Right atrium auricular region (tissue), 2 donors: ENCODE data around the gene FNDC1. TPM values are rescaled to one million over a fixed set of nuclear protein-coding genes. Genes with fewer than 3 reads are reported as not detected.

Experiments
- DNase-seq: peaks from one replicate; pipeline ENCODE4 v3.0.0-alpha.2; 2019; ENCODE audit warnings: low spot score
- H3K27ac ChIP-seq, 2 donors: fragments of 200-600 bp; sonication (generic); 1 replicate in 1 of 2; 2 replicates in 1 of 2; pipeline ENCODE4 v1.5.1; 2016 to 2019
- H3K27me3 ChIP-seq, 2 donors: fragments of 200-600 bp; sonication (generic); one replicate each; pipeline versions ENCODE4 v1.5.1 to v1.6.0; 2017 to 2019
- H3K36me3 ChIP-seq: fragments of 200-600 bp; sonication (generic); one replicate; pipeline ENCODE4 v1.5.1; 2016
- H3K4me1 ChIP-seq, 2 donors: fragments of 200-600 bp; sonication (generic); one replicate each; pipeline versions ENCODE4 v1.5.1 to v1.6.0; 2017 to 2019
- H3K4me3 ChIP-seq, 2 donors: fragments of 200-600 bp; sonication (generic); 1 replicate in 1 of 2; 2 replicates in 1 of 2; pipeline ENCODE4 v1.5.1; 2017 to 2019; ENCODE audit warnings: mild to moderate bottlenecking in 1 of 2, moderate library complexity in 1 of 2
- H3K9me3 ChIP-seq, 2 donors: fragments of 200-600 bp; sonication (generic); one replicate each; pipeline ENCODE4 v1.5.1; 2019
- total RNA-seq, 2 donors: library from RNA; depleted of rRNA; stranded (reverse); fragments of >200 nt; gene quantifications; one replicate each; pipeline ENCODE4 v1.1.0, GENCODE V29; 2016
- TF ChIP-seq, protein P1 (sequence below), 2 donors: fragments of 200-600 bp; sonication (generic); IDR thresholded peaks; one replicate each; pipeline ENCODE4 v1.5.1; 2019; ENCODE audit warnings: antibody characterized with exemption in 2 of 2

Gene FNDC1
- total RNA-seq, 2 donors from 2014 or later = 0.16 to 1.8 TPM

DNA sequence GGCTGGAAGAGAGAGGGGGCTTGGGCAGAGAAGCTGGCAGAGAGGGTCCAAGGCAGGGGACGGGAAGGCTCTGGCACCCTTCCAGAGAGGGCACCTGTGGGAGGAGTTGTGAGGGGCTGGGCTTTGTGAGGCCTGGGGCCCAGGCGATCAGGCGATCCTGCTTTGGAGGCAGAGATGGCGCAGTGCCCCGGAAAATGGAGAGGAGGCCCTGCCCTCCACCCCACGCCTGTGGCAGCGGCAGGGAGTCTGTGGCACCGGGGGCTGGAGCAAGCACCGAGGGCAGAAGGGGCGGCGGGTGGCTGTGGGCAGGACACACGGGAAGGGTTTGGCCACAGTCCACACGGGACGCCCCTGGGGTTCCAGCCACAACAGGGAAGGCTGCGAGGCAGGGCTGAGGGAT is 36.5 kb upstream of the FNDC1 start:
- H3K27me3 ChIP-seq = no peaks in the 10 kb centered on the region
- H3K4me3 ChIP-seq = no peak overlapping the region
- H3K4me1 ChIP-seq = no peaks in the 10 kb centered on the region
- no peak overlapping the region for H3K27ac ChIP-seq
- DNase-seq = no peak
- TF ChIP-seq, protein P1, sequence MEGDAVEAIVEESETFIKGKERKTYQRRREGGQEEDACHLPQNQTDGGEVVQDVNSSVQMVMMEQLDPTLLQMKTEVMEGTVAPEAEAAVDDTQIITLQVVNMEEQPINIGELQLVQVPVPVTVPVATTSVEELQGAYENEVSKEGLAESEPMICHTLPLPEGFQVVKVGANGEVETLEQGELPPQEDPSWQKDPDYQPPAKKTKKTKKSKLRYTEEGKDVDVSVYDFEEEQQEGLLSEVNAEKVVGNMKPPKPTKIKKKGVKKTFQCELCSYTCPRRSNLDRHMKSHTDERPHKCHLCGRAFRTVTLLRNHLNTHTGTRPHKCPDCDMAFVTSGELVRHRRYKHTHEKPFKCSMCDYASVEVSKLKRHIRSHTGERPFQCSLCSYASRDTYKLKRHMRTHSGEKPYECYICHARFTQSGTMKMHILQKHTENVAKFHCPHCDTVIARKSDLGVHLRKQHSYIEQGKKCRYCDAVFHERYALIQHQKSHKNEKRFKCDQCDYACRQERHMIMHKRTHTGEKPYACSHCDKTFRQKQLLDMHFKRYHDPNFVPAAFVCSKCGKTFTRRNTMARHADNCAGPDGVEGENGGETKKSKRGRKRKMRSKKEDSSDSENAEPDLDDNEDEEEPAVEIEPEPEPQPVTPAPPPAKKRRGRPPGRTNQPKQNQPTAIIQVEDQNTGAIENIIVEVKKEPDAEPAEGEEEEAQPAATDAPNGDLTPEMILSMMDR (IDR thresholded peaks at IDR 0.05) = no peak
- no peaks in the 10 kb centered on the region for H3K9me3 ChIP-seq
- H3K36me3 ChIP-seq = no peaks in the 10 kb centered on the region

DNA sequence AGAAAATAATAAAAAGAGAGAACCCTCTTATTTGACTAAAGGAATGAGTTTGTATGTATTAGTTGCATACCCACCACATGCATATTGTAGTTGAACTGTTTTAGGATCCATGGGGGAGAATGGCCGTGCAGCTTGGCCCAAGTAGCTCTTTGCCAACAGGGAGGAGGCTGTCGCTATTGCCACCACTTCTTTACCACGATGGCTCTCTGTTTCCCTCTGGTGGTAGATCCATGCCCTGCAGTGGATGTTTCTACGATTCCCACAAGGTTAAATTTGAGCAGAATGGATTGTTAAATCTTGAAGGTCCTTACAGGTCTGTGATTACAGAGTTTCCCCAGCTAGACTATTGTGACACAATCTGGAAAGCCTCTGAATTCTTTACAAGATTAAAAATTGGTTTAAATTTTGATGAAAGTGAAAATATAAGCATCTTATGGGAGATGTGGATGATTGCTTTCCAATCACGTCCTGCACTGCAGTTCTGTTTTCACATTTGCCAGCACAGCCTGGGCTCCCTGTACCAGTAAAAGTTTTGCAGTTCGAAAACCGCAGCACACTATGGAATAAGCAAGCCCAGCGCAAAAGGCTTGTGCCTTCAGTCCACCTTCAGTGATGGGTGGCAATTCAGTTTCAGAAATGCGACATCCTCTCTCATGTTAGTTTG is 34.4 kb upstream of the FNDC1 start:
- Histone ChIP-seq H3K4me1 (no peaks in the 10 kb centered on the region), H3K4me3 (no peak overlapping the region), H3K27me3 (no peaks in the 10 kb centered on the region), H3K9me3 (no peaks in the 10 kb centered on the region), H3K27ac (no peak overlapping the region), H3K36me3 (no peaks in the 10 kb centered on the region)
- DNase-seq = peak; percentile 70
- TF ChIP-seq, protein P1 (IDR thresholded peaks at IDR 0.05) = peak; percentile 87 to 94

DNA sequence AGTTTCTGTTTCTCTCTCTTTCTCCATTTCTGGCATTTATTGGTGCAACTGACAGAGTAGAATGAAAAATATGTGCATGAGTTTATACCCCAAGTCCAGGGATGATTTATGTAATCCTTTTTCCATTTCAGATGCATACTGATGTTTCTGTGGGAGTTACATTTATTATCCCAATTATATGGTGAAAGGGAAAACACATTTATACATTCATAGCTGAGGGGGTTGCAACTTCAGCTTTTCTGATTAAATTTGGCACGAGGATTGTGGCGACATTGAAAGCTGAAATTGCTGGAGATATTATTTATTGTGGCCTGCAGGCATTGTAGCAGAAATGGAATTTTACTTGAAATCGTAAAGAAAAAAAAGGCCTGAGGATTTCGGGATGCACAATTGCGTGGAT is 31.5 kb upstream of the FNDC1 start:
- TF ChIP-seq, protein P1 (IDR thresholded peaks at IDR 0.05) = no peak
- DNase-seq = no peak
- Histone ChIP-seq H3K4me1 (no peaks in the 10 kb centered on the region), H3K27ac (no peak overlapping the region), H3K4me3 (no peak overlapping the region), H3K36me3 (no peaks in the 10 kb centered on the region), H3K9me3 (no peaks in the 10 kb centered on the region), H3K27me3 (no peaks in the 10 kb centered on the region)

DNA sequence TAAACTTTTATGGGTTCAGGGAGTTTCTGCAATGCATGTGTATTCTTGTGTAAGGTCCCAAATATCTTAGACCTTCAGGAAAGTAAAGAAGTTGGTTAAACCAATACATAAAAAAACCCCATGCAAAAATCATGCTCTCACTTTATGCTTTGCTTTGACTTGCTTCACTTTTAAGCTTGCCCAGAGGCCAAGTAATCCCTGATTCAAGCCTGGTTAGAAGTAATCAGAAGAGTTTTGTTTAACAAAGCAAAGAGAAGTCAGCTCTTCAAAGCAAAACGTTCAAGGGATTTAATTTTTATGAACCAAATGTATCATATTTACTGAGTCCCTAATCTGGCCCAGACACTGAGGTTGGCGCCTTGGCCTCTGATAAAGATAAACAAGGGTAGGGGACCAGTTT is 26.7 kb upstream of the FNDC1 start:
- no peak overlapping the region for H3K4me3 ChIP-seq
- H3K9me3 ChIP-seq = no peaks in the 10 kb centered on the region
- TF ChIP-seq, protein P1 (IDR thresholded peaks at IDR 0.05) = no peak
- no peaks in the 10 kb centered on the region for H3K27me3 ChIP-seq
- no peaks in the 10 kb centered on the region for H3K4me1 ChIP-seq
- H3K36me3 ChIP-seq = no peaks in the 10 kb centered on the region
- no peak for DNase-seq
- H3K27ac ChIP-seq = no peak overlapping the region

DNA sequence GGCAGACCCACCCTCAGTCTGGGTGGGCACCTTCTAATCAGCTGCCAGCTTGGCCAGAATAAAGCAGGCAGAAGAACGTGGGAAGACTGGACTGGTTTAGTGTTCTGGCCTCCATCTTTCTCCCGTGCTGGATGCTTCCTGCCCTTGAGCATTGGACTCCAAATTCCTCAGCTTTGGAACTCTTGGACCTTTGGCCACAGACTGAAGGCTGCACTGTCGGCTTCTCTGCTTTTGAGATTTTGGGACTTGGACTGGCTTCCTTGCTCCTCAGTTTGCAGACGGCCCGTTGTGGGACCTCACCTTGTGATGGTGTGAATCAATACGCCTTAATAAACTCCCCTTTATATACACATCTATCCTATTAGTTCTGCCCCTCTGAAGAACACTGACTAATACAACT is 20.6 kb upstream of the FNDC1 start:
- Histone ChIP-seq H3K36me3 (no peaks in the 10 kb centered on the region), H3K4me3 (no peak overlapping the region), H3K9me3 (no peaks in the 10 kb centered on the region), H3K27ac (no peak overlapping the region), H3K4me1 (no peaks in the 10 kb centered on the region), H3K27me3 (no peaks in the 10 kb centered on the region)
- DNase-seq = no peak
- TF ChIP-seq, protein P1 (IDR thresholded peaks at IDR 0.05) = no peak

DNA sequence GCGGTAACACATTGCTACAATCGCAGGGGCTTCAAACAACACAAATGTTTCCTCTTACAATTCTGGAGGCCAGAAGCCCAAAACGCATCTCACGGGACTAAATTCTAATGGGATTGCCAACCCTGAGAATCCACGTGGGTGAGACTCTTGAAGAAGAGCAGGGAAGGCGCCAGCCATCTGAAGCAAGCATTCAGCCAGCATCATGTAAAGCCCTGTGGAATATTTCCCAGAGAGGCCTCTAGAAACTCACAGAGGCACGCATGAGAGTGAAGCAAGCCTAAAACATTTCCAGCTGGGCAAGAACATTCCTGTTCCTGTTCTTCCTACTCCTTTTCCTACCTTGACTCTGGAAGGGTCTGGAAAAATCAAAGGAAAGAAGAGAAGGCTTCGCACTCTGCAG is 19.6 kb upstream of the FNDC1 start:
- no peak for DNase-seq
- H3K4me1 ChIP-seq = no peaks in the 10 kb centered on the region
- no peaks in the 10 kb centered on the region for H3K36me3 ChIP-seq
- H3K4me3 ChIP-seq = no peak overlapping the region
- no peaks in the 10 kb centered on the region for H3K27me3 ChIP-seq
- H3K27ac ChIP-seq = no peak overlapping the region
- TF ChIP-seq, protein P1 (IDR thresholded peaks at IDR 0.05) = no peak
- H3K9me3 ChIP-seq = no peaks in the 10 kb centered on the region
